Mesothelial cell of epicardium (in vitro differentiated cells): ENCODE data around the gene SDCCAG8. TPM values are rescaled to one million over a fixed set of nuclear protein-coding genes. Genes with fewer than 3 reads are reported as not detected.

Source experiments
- DNase-seq, 2 experiments: peaks; one replicate each; pipeline ENCODE4 v3.0.0; 2021; ENCODE audit warnings: low spot score in 2 of 2; ENCODE audit not compliant: unreplicated experiment in 2 of 2
- H3K27ac Mint-ChIP-seq: 2 replicates; pipeline ENCODE4 v1.8.0; 2021; ENCODE audit warnings: mixed read lengths
- H3K27me3 Mint-ChIP-seq: 2 replicates; pipeline ENCODE4 v1.8.0; 2021; ENCODE audit warnings: low read depth, mixed read lengths
- H3K36me3 Mint-ChIP-seq: 2 replicates; pipeline ENCODE4 v1.8.0; 2021; ENCODE audit warnings: mixed read lengths
- H3K4me1 Mint-ChIP-seq: 2 replicates; pipeline ENCODE4 v1.8.0; 2021; ENCODE audit warnings: mixed read lengths
- H3K4me3 Mint-ChIP-seq: 2 replicates; pipeline ENCODE4 v1.8.0; 2021; ENCODE audit warnings: mild to moderate bottlenecking, moderate library complexity, mixed read lengths
- H3K9me3 Mint-ChIP-seq: 2 replicates; pipeline ENCODE4 v1.8.0; 2021; ENCODE audit warnings: mixed read lengths
- total RNA-seq: library from RNA; stranded (reverse); gene quantifications from 3 replicates; pipeline ENCODE4 v1.2.1, GENCODE V29; 2021
- TF ChIP-seq, protein P1 (sequence below): fragments of 200-600 bp; sonication (generic); IDR thresholded peaks from one replicate; pipeline ENCODE4 v1.5.0; 2021; ENCODE audit warnings: antibody characterized with exemption; ENCODE audit not compliant: unreplicated experiment

The SDCCAG8 gene
- total RNA-seq, 1 donor from 2014 or later = 37.3 TPM

GRCh38 chr1:243482141-243483022, 226.5 kb downstream of the SDCCAG8 start:
- Mint-ChIP-seq H3K4me1 (peaks cover 12% of the 10 kb centered on the region), H3K27me3 (peaks cover 3% of the 10 kb centered on the region), H3K36me3 (peaks cover 7% of the 10 kb centered on the region), H3K4me3 (peak overlapping the region; percentile 70), H3K9me3 (peaks cover 5% of the 10 kb centered on the region), H3K27ac (peak overlapping the region; percentile 43)
- TF ChIP-seq, protein P1, sequence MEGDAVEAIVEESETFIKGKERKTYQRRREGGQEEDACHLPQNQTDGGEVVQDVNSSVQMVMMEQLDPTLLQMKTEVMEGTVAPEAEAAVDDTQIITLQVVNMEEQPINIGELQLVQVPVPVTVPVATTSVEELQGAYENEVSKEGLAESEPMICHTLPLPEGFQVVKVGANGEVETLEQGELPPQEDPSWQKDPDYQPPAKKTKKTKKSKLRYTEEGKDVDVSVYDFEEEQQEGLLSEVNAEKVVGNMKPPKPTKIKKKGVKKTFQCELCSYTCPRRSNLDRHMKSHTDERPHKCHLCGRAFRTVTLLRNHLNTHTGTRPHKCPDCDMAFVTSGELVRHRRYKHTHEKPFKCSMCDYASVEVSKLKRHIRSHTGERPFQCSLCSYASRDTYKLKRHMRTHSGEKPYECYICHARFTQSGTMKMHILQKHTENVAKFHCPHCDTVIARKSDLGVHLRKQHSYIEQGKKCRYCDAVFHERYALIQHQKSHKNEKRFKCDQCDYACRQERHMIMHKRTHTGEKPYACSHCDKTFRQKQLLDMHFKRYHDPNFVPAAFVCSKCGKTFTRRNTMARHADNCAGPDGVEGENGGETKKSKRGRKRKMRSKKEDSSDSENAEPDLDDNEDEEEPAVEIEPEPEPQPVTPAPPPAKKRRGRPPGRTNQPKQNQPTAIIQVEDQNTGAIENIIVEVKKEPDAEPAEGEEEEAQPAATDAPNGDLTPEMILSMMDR = no peak
- DNase-seq = no peak

- H3K9me3 Mint-ChIP-seq = peaks cover 5% of the 10 kb centered on the region
- peak overlapping the region; percentile 70 for H3K4me3 Mint-ChIP-seq
- H3K36me3 Mint-ChIP-seq = peaks cover 7% of the 10 kb centered on the region
- H3K27ac Mint-ChIP-seq = peak overlapping the region; percentile 30
- H3K27me3 Mint-ChIP-seq = peaks cover 3% of the 10 kb centered on the region
- H3K4me1 Mint-ChIP-seq = peaks cover 12% of the 10 kb centered on the region
- TF ChIP-seq, protein P1 = no peak
- DNase-seq = no peak
Measured at GRCh38 chr1:243483071-243483771, 227.4 kb downstream of the SDCCAG8 start.

DNA sequence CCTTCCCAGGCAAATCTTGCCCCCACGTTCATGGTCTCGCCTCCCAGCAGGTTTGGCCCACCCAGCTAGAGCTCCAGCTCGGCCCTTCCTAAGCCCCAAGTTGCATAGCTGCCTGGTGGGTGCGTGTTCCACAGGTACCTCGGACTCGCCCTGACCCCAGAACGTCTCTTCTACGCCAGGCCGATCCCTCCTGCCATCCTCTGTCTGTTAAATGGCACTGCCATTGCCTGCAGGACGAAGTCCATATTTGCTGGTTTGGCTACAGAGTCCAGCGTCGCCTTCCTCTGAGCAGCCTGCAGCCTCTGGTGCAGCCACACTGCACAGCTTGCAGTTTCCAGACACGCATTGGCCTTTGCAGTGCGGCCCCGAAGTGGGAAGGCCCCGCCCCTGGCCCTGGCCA, 228.1 kb downstream of the SDCCAG8 start:
- TF ChIP-seq, protein P1 = no peak
- no peak for DNase-seq
- Mint-ChIP-seq H3K4me3 (peak overlapping the region; percentile 70), H3K9me3 (peaks cover 5% of the 10 kb centered on the region), H3K4me1 (peaks cover 12% of the 10 kb centered on the region), H3K27ac (no peak overlapping the region), H3K36me3 (peaks cover 7% of the 10 kb centered on the region), H3K27me3 (peaks cover 3% of the 10 kb centered on the region)

DNA sequence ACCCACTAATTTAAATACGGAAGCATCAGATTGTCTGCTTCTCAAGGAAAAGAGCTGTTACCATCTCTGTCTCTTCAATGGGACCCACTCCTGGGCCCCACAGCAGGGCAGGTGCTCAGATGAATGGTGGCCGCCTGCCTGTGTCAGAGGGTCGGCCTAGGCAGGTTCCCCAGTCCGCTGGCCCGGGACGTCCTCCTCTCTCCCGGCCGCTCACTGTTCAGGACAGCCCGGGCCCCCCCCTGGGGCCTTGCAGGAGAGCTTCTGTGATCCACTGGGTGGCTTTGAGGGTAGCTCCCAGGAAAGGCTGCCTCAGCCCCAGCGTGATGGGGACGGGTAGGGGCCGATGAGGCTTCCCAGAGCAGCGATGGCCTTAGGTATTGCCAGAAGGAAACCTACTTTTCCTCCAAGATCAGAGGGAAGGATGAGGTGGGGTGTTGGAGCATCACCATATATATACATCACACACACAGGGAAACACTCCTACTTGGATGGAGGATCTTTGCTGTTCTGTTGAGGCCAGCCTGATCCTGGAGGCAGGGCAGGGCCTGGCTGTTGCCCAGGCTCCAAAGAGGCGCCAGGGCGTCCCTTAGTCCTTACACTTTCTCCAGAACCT, 231.3 kb downstream of the SDCCAG8 start:
- H3K36me3 Mint-ChIP-seq = no peaks in the 10 kb centered on the region
- H3K4me3 Mint-ChIP-seq = no peak overlapping the region
- peaks cover 10% of the 10 kb centered on the region for H3K4me1 Mint-ChIP-seq
- TF ChIP-seq, protein P1 = no peak
- no peaks in the 10 kb centered on the region for H3K9me3 Mint-ChIP-seq
- H3K27ac Mint-ChIP-seq = peak overlapping the region; percentile 30
- DNase-seq = no peak
- peaks cover 3% of the 10 kb centered on the region for H3K27me3 Mint-ChIP-seq

GRCh38 chr1:243487649-243488227, 231.9 kb downstream of the SDCCAG8 start:
- TF ChIP-seq, protein P1 = no peak
- Mint-ChIP-seq H3K9me3 (no peaks in the 10 kb centered on the region), H3K4me1 (peaks cover 5% of the 10 kb centered on the region), H3K4me3 (no peak overlapping the region), H3K27ac (peak overlapping the region; percentile 30), H3K27me3 (no peaks in the 10 kb centered on the region), H3K36me3 (no peaks in the 10 kb centered on the region)
- no peak for DNase-seq
